T-helper 2 cell (primary cell): ENCODE measurements around the gene RNF186.
A peak's percentile ranks its signal among the peaks of the same experiment; 100 is the strongest.

Experiments
- DNase-seq, 5 experiments: peaks; one replicate each; pipeline versions ENCODE4 v3.0.0 to v3.0.0-alpha.2; 2012 to 2022

Gene RNF186

GRCh38 chr1:19792237-19793002, 22.7 kb downstream of the RNF186 start:
- DNase-seq = no peak

- DNase-seq = peak in 1 of 5 experiments; percentile 21
These were observed 24.8 kb downstream of the RNF186 start for GRCh38 chr1:19790061-19790975.

- no peak for DNase-seq
These were observed 28.1 kb downstream of the RNF186 start for GRCh38 chr1:19786988-19787423.

GRCh38 chr1:19785660-19786059, 29.4 kb downstream of the RNF186 start:
- DNase-seq = no peak

GRCh38 chr1:19780267-19780877, 34.7 kb downstream of the RNF186 start:
- no peak for DNase-seq

- DNase-seq = no peak
These were observed 38.1 kb downstream of the RNF186 start for GRCh38 chr1:19776933-19777332.

- no peak for DNase-seq
These were observed 38.8 kb downstream of the RNF186 start for GRCh38 chr1:19776287-19776686.

GRCh38 chr1:19775831-19776230, 39.3 kb downstream of the RNF186 start:
- no peak for DNase-seq

- no peak for DNase-seq
These were observed 39.8 kb downstream of the RNF186 start for GRCh38 chr1:19775317-19775716.

GRCh38 chr1:19774180-19774785, 40.8 kb downstream of the RNF186 start:
- no peak for DNase-seq

GRCh38 chr1:19773485-19773884, 41.6 kb downstream of the RNF186 start:
- no peak for DNase-seq

- DNase-seq = no peak
These were observed 43.0 kb downstream of the RNF186 start for GRCh38 chr1:19772053-19772452.

GRCh38 chr1:19771350-19771749, 43.7 kb downstream of the RNF186 start:
- DNase-seq = no peak

GRCh38 chr1:19770436-19771190, 44.5 kb downstream of the RNF186 start:
- DNase-seq = no peak

- DNase-seq = no peak
These were observed 45.7 kb downstream of the RNF186 start for GRCh38 chr1:19769211-19769932.

GRCh38 chr1:19768353-19769210, 46.5 kb downstream of the RNF186 start:
- DNase-seq = no peak

- peak in 1 of 5 experiments; percentile 7 for DNase-seq
These were observed 49.5 kb downstream of the RNF186 start for GRCh38 chr1:19765623-19766022.

GRCh38 chr1:19764848-19765247, 50.2 kb downstream of the RNF186 start:
- DNase-seq = no peak
